Hematopoietic multipotent progenitor cell treated with erythropoietin and hydrocortisone succinate and interleukin-3 and kit ligand, for 4 days (in vitro differentiated cells): Measurements from ENCODE around the gene NCKAP5.
"Not testable (repeated sequence)": the region's sequence is repeated elsewhere in the genome, so short reads cannot be mapped to it uniquely, and the experiment has no call there.

Experiments
- DNase-seq: peaks from one replicate; pipeline ENCODE4 v3.0.0-alpha.2; 2015

Gene NCKAP5

DNA sequence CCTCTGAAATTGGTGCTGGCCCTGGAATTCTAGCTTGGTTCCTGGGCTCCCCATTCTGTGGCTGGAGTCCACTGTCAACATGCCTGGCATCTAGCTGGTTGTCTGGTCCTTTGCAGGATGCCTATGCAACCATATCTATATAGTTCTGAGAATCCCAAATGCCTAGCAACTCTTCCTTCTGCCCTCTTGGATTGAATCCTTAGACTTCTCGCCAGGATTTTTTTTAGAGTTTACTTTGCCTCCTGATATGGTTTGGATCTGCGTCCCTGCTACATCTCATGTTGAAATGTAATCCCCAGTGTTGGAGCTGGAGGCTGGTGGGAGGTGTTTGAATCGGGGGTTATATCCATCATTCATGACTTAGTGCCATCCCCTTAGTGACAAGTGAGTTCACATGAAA lies 833.3 kb downstream of the NCKAP5 start:
- DNase-seq = no peak

DNA sequence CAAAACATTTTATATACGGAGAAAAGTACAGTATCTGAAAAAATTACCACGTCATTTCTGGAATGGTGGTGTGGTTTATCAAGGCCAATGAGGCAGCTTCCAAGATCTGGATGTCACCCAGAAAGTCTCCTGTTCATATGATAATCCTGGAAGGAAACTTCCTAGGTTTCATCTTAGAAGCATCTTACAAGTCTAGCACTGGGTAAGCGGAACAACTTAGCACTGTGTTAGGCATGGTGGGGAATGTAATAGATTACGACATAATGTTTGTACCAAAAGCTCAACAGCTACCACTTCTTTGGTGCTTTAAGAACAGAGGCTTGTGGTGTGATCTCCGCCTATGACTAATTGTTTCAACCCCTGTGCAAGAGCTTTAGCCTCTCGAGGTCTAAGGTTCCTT lies 835.2 kb downstream of the NCKAP5 start:
- no peak for DNase-seq

GRCh38 chr2:132732694-132733093 lies 835.6 kb downstream of the NCKAP5 start:
- no peak for DNase-seq

GRCh38 chr2:132731441-132731840 lies 836.8 kb downstream of the NCKAP5 start:
- no peak for DNase-seq

- DNase-seq = no peak
These were observed 837.7 kb downstream of the NCKAP5 start for GRCh38 chr2:132730611-132731010.

- no peak for DNase-seq
These were observed 838.7 kb downstream of the NCKAP5 start for GRCh38 chr2:132729522-132729921.

GRCh38 chr2:132726155-132726554 lies 842.1 kb downstream of the NCKAP5 start:
- DNase-seq = no peak

- DNase-seq = no peak
These were observed 842.5 kb downstream of the NCKAP5 start for GRCh38 chr2:132725748-132726147.

DNA sequence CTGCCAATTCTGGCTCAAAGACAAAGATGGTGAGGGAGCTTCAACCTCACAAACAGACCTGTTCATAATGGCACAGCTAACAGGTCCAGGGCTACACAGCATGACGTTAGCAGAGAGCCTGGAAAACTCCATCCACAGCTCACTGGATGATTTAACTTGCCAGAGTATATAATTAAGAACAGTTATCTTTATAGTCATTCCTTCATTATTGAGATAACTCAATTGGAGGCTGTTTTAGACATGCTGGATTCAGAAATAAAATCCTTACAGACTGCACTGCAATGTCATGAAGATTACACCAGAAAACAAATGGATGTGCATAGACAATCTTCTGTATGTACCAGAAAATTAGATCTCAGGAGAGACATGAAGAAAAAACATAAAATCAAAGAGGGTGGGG lies 843.1 kb downstream of the NCKAP5 start:
- DNase-seq = no peak

- DNase-seq = no peak
These were observed 846.3 kb downstream of the NCKAP5 start for GRCh38 chr2:132721938-132722337.

- no peak for DNase-seq
These were observed 847.9 kb downstream of the NCKAP5 start for GRCh38 chr2:132720393-132720792.

DNA sequence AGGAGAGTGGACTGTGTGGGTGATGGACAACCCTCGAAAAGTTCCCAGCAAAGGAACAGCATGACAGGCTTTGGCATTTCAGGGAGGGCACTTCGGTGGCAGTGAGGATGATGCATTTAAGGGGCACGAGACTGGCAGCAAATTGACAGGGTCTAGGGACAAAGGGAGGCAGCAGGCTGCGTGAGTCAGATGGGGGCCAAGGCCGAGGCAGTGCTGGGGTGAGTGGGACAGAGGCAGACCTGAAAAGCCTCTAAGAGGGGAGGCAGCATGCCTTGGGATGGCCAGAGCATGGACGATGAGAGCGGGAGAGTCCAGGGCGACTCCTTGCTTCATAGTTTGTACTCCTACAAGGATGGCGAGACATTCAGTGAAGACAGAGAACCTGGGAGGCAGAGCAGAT lies 848.8 kb downstream of the NCKAP5 start:
- no peak for DNase-seq

DNA sequence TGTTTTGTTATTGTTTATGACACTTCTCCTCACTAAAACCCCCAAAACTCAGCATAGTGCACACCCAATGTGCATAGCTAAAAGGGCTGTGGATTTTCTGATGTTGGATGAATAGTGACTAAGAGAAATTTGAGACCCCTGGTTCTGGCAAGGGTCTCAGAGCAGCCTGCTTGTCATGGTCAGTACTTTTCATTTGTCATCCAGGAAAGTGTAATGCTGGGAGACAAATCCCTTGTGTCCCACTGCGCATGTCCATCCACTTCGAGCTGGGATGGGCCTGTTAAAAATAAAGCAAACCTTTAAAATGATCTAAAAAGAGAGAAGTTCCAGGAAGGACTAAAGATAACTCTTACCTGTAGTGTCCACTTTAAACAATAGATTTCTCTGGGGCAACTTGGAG lies 851.3 kb downstream of the NCKAP5 start:
- DNase-seq = no peak

- DNase-seq = no peak
These were observed 852.6 kb downstream of the NCKAP5 start for GRCh38 chr2:132715386-132716351.

DNA sequence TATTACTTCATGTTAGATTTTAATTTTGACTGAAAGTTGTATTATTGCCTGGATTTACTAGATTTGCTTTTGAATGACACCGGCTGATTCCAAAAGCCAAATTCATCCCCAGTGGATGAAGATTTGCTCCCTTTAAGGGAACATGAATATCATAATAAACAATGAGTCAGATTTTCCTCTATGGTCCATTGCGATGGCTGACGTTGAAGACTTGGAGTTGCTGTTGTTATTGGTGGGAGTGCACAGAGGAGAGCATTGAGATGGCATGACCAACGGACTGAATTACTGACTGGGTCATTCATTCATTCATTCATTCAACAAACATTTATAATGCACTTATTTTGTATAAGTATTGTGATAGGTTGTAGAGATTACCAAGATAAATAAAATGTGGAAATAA lies 864.9 kb downstream of the NCKAP5 start:
- DNase-seq = no peak

DNA sequence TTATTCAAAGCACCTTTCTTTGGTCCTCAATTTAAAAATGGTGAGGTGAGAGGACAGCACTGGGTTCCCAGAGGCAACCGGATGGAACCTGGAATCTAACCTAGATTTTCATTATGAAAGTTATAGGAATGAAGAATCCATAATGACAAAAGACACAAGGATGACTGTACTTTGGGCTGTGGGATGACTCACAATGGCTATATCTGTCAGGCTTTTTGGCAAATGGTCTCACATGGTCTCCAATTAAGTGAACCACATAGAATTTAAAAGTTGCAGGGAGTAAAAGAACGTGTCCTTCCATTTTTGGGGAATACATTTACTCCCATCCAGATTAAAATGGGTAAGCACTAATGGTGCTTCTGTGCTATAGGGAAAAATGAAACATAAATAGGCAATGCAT lies 866.5 kb downstream of the NCKAP5 start:
- no peak for DNase-seq

- DNase-seq = not testable (repeated sequence)
These were observed 868.5 kb downstream of the NCKAP5 start for GRCh38 chr2:132699802-132700201.

GRCh38 chr2:132698347-132698746 lies 869.9 kb downstream of the NCKAP5 start:
- not testable (repeated sequence) for DNase-seq

- DNase-seq = no peak
These were observed 870.6 kb downstream of the NCKAP5 start for GRCh38 chr2:132697556-132698205.

DNA sequence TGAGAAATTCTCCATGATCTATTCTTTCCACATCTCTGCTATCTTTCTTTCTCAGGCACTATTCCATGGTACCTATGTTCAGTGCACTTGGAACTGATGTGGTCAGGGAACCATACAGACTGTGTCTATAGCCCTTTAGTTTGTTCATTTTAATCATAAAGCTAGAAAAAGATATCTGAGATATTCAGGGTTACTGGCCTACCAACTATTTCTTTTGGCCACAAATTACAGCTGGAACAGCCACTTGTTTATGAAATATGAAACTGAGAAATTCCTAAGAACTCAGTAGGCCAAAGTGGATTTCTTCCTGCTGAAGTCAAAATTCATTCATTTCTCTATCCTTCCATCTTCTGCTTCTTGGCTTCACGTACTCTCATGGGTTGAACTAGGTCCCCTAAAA lies 875.4 kb downstream of the NCKAP5 start:
- DNase-seq = no peak

GRCh38 chr2:132691556-132691955 lies 876.7 kb downstream of the NCKAP5 start:
- no peak for DNase-seq

DNA sequence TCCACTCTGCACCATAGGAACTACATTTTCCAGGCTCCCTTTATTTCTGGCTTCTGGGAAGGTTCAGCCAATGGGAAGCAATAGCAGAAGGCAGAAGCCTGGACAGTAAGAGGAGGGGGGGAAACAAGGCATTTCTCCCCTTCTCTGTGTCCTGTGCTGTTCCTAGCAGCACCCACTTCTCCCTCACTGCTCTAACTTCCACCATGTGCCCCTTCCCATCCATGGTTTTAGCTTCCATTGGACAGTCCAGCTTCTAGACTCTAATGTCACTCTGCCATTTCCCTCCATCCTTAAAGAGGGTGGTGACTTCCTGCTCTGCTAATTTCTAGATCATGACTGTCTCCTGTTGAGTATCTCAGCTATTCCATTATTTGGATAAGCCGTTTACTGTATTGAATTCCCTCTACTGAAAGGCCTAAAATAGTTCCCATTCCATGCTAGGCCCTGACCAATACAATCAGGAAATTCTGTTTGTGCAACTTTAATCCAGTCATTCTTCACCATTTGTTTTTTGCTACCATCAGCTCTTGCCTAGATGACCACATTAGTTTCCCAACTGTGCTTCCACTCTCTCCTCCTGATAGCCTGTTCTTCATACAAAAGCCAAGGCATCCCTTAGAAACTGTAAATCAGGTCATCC lies 877.5 kb downstream of the NCKAP5 start:
- DNase-seq = no peak

GRCh38 chr2:132681766-132682165 lies 886.5 kb downstream of the NCKAP5 start:
- DNase-seq = no peak

- no peak for DNase-seq
These were observed 887.7 kb downstream of the NCKAP5 start for GRCh38 chr2:132680544-132680943.
